SU-DHL-6 (cell line): ENCODE data around the gene IL22RA2.

ENCODE experiments used
- CTCF ChIP-seq: fragments of 200-600 bp; sonication (generic); IDR thresholded peaks from one replicate; pipeline ENCODE4 v1.5.1; 2017; ENCODE audit warnings: antibody characterized with exemption, mild to moderate bottlenecking, low read length, moderate library complexity; ENCODE audit not compliant: insufficient read depth, poor library complexity, severe bottlenecking
- EZH2phosphoT487 ChIP-seq: fragments of 200-600 bp; sonication (generic), shearing (Covaris generic); conservative IDR thresholded peaks from 2 replicates; pipeline ENCODE4 v1.6.1; 2018; ENCODE audit warnings: mild to moderate bottlenecking, antibody characterized with exemption, low read length, moderate library complexity, mixed read lengths

GRCh38 chr6:137115658-137116057, 57.8 kb downstream of the IL22RA2 start:
- TF ChIP-seq CTCF (no peak), EZH2phosphoT487 (no peak)
